HG03060 (cell line): ENCODE results near the gene ABCD1.

ENCODE experiments used
- ATAC-seq: cut with Tn5 transposase; IDR thresholded peaks from one replicate; pipeline ENCODE4 v1.9.1; 2021; ENCODE audit warnings: low read depth, moderate number of reproducible peaks; ENCODE audit not compliant: unreplicated experiment

The ABCD1 gene

GRCh38 chrX:153770601-153771414, 46.2 kb downstream of the ABCD1 start:
- no peak for ATAC-seq

DNA sequence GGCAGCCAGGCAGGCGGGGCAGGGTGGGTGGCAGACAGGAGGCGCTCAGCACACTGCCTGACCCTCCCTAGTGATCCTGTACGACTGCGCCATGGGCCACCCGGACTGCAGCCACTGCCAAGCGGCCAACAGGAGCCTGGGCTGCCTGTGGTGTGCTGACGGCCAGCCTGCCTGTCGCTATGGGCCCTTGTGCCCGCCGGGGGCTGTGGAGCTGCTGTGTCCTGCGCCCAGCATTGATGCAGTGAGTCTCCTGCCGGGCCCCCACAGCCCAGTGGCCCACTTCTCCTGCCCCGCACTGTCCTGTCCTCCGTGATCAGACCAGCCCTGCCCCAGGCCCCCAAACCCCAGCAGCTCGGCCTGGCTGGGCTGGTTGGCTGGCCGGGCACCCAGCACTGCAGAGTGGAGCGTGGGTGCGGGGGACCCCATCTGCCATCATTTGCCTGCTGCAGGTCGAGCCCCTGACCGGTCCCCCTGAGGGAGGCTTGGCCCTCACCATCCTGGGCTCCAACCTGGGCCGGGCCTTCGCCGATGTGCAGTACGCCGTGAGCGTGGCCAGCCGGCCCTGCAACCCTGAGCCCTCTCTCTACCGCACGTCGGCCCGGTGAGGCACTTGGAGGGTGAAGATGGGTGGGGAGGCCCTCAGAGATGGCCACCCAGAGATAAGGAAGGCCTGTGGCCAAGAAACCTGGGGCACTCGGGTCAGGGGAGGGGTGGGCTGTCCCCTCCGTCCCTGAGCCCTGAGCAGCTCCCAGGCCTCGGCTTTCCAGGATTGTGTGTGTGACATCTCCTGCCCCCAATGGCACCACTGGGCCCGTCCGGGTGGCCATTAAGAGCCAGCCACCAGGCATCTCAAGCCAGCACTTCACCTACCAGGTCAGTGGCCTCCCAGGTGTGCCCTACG, 47.0 kb downstream of the ABCD1 start:
- ATAC-seq: no peak

- no peak for ATAC-seq
Observed at GRCh38 chrX:153772316-153773217, 47.9 kb downstream of the ABCD1 start.

- ATAC-seq: no peak
Observed at GRCh38 chrX:153773218-153773611, 48.6 kb downstream of the ABCD1 start.

DNA sequence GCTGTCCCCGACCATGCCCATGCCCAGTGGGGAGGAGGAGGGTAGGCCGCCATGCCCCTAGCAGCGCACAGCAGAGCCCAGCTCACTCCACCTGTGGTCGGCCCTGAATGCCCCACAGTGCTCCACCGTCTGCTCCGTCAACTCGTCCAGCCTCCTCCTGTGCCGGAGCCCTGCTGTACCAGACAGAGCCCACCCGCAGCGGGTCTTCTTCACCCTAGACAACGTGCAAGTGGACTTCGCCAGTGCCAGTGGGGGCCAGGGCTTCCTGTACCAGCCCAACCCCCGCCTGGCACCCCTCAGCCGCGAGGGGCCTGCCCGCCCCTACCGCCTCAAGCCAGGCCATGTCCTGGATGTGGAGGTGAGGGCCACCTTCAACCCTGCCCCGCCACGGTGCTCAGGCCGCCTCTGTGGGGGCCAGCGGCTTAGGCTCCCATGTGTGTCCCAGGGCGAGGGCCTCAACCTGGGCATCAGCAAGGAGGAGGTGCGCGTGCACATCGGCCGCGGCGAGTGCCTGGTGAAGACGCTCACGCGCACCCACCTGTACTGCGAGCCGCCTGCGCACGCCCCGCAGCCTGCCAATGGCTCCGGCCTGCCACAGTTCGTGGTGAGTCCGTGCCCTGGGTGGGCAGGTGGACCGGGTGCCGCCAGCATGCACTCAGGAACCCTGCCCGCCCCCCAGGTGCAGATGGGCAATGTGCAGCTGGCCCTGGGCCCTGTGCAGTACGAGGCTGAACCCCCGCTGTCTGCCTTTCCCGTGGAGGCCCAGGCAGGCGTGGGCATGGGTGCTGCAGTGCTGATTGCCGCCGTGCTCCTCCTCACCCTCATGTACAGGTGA, 49.3 kb downstream of the ABCD1 start:
- no peak for ATAC-seq

GRCh38 chrX:153774576-153775292, 50.1 kb downstream of the ABCD1 start:
- ATAC-seq: no peak

- no peak for ATAC-seq
Observed at GRCh38 chrX:153775293-153776119, 50.9 kb downstream of the ABCD1 start.

- ATAC-seq: no peak
Observed at GRCh38 chrX:153776120-153776599, 51.5 kb downstream of the ABCD1 start.

DNA sequence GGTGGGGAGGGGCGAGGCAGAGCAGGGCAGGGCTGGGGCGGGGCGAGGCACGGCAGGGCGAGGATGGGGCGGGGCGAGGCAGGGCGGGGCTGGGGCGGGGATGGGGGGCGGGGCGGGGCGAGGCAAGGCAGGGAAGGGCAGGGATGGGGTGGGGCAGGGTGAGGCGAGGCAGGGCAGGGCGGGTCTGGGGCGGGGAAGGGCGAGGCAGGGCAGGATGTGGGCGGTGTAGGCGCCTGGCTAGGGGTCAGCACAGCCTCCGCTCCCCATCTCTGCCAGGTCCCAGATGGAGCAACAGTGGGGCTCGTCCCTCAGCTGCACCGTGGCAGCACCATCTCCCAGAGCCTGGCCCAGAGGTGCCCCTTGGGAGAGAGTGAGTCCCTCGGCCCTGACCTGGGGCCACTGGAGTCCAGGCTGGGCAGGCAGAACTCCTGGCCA, 52.0 kb downstream of the ABCD1 start:
- ATAC-seq: no peak

DNA sequence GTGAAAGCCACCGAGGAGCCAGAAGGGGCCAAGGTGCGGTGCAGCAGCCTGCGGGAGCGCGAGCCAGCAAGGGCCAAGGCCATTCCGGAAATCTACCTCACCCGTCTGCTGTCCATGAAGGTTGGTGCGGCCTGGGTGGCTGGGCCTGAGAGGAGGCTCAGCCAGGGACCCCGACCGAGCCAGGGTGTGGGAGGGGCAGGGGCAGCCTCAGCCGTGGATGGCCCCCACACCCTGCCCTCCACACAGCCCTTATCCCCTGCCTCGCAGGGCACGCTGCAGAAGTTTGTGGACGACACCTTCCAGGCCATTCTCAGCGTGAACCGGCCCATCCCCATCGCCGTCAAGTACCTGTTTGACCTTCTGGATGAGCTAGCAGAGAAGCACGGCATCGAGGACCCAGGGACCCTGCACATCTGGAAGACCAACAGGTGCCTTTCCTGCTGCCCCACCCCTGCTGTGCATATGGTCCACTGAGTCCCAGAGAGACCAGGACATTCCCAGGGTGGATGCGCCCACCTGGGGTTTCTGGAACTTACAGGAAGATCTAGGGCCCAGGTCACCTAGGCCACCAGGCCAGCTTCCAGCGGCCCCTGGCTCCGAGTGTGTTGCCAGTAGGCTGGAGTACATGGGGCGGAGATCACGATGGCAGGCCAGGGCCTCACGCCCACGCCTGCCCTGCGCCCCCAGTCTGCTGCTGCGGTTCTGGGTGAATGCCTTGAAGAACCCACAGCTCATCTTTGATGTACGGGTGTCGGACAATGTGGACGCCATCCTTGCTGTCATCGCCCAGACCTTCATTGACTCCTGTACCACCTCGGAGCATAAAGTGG, 52.8 kb downstream of the ABCD1 start:
- no peak for ATAC-seq

DNA sequence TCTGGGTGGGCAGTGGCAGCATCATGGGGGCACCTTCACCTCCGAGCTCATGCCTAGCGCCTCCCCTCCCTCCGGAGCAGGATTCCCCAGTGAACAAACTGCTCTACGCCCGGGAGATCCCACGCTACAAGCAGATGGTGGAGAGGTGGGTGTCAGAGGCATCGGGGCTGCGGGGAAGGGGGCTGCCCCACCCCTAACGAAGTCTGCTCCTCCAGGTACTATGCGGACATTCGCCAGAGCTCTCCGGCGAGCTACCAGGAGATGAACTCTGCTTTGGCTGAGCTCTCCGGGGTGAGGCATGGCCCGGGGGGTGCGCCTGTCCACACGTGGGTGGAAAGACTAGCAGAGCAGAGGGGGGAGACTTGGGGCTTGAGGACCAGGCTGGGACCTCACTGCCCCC, 53.5 kb downstream of the ABCD1 start:
- ATAC-seq: no peak

DNA sequence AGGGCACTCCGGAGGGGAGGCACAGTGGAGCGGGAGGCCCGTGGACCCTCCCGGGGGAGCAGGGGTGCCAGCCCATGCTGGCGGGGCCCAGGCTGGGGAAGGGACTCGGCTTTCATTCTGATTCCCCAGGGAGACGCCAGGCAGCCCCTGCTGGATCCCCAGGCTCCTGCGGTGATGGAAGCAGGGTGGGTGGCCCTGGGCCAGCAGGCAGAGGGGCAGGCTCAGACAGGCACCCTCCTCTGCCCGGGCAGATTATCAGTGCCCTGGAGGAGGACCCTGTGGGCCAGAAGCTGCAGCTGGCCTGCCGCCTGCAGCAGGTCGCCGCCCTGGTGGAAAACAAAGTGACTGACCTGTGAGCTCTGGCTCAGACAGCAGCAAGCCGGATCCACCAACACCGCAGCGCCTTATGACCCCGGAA, 54.0 kb downstream of the ABCD1 start:
- no peak for ATAC-seq

DNA sequence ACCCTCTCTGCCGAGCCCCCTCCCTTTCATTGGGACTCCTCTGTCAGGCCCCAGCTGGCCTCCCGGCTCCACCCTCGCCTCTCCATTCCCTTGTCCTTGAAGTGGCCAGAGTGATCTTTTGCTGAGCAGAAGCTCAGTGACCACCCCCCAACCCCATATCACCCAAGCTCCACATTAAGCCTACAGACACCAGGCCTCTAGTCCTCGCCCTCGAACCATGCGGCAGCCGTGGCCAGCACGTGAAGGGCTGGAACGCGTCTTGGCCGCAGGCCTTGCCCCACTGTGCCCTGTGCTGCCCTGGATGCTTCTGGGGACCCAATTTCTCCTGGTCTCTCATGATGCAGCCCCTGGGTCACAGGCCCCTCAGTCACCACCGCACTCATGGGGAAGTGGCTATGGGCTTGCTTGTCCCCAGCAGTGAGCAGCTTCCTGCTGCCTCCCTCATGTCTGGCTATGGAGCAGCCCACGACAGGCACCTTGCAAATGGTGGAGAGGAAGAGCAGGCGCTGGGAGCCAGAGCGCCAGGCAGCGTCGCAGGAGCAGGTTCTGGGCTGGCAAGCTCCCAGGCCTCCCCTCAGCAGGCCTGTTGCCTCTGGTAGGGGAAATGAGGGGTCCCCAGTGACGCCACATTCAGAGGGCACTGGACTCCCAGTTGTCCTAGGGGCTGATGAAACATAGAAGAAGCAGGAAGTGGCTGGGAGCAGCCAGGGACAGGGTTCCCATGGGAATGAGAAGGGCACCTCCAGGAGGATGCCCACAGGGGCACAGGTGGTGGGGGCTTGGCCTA, 55.4 kb downstream of the ABCD1 start:
- ATAC-seq: no peak

- ATAC-seq: no peak
Observed at GRCh38 chrX:153780678-153781427, 56.2 kb downstream of the ABCD1 start, which contains the start of gene SRPK3. Gene SRPK3, plus strand, starts transcription at chrX:153781041. Its CDS starts 46 bp downstream, at chrX:153781087.

GRCh38 chrX:153781428-153782047, 56.9 kb downstream of the ABCD1 start:
- no peak for ATAC-seq
